Ishikawa (cell line): ENCODE results near the gene ANK2.

Source experiments
- CEBPB ChIP-seq: IDR thresholded peaks from 2 replicates; pipeline ENCODE4 v1.6.1; 2012
- CREB1 ChIP-seq: IDR thresholded peaks from 2 replicates; pipeline ENCODE4 v1.6.1; 2012; ENCODE audit warnings: low read depth
- EGR1 ChIP-seq: IDR thresholded peaks from 2 replicates; pipeline ENCODE4 v1.6.1; 2012
- EP300 ChIP-seq: IDR thresholded peaks from 2 replicates; pipeline ENCODE4 v1.6.1; 2012; ENCODE audit warnings: borderline replicate concordance
- MAX ChIP-seq: IDR thresholded peaks from 2 replicates; pipeline ENCODE4 v1.6.1; 2012
- NFIC ChIP-seq: IDR thresholded peaks from 2 replicates; pipeline ENCODE4 v1.6.1; 2012
- RAD21 ChIP-seq: IDR thresholded peaks from 2 replicates; pipeline ENCODE4 v1.6.1; 2012; ENCODE audit warnings: low read depth
- TAF1 ChIP-seq: IDR thresholded peaks from 2 replicates; pipeline ENCODE4 v1.6.1; 2012; ENCODE audit warnings: low read depth, mild to moderate bottlenecking
- TCF12 ChIP-seq: IDR thresholded peaks from 2 replicates; pipeline ENCODE4 v1.6.1; 2012; ENCODE audit warnings: low read depth
- TEAD4 ChIP-seq: IDR thresholded peaks from 2 replicates; pipeline ENCODE4 v1.6.1; 2012
- YY1 ChIP-seq: IDR thresholded peaks from 2 replicates; pipeline ENCODE4 v1.6.1; 2012; ENCODE audit warnings: low read depth

GRCh38 chr4:113040793-113041192, 8.7 kb upstream of the ANK2 start:
- TF ChIP-seq YY1 (no peak), RAD21 (no peak), CREB1 (no peak), NFIC (no peak), MAX (no peak), EP300 (no peak), TAF1 (no peak), CEBPB (no peak), TEAD4 (no peak), TCF12 (no peak), EGR1 (no peak)
